Osteoblast (primary cell): ENCODE data around the gene TRAK2. TPM values are rescaled to one million over a fixed set of nuclear protein-coding genes. Genes with fewer than 3 reads are reported as not detected.
"Not testable (repeated sequence)": the region's sequence is repeated elsewhere in the genome, so short reads cannot be mapped to it uniquely, and the experiment has no call there.

ENCODE experiments used
- DNase-seq: peaks from one replicate; pipeline ENCODE4 v3.0.0; 2011; ENCODE audit warnings: low spot score, mixed read lengths; ENCODE audit not compliant: insufficient read length; ENCODE audit errors: missing footprints
- H2AFZ ChIP-seq: 2 replicates; pipeline ENCODE4 v1.6.0; 2011; ENCODE audit warnings: mild to moderate bottlenecking, low read length
- H3K27ac ChIP-seq: 2 replicates; pipeline ENCODE4 v1.5.1; 2011; ENCODE audit warnings: mild to moderate bottlenecking, low read depth, low read length, moderate library complexity
- H3K27me3 ChIP-seq: 2 replicates; pipeline ENCODE4 v1.6.0; 2012; ENCODE audit warnings: mild to moderate bottlenecking, control low read depth, inconsistent platforms, low read length, moderate library complexity; ENCODE audit not compliant: insufficient read depth
- H3K36me3 ChIP-seq: 2 replicates; pipeline ENCODE4 v1.5.1; 2011; ENCODE audit warnings: mild to moderate bottlenecking, low read length, control low read depth, moderate library complexity; ENCODE audit not compliant: insufficient read depth
- H3K4me1 ChIP-seq: 2 replicates; pipeline ENCODE4 v1.5.1; 2011; ENCODE audit warnings: mild to moderate bottlenecking, low read length, control low read depth, moderate library complexity; ENCODE audit not compliant: insufficient read depth
- H3K4me2 ChIP-seq: 2 replicates; pipeline ENCODE4 v1.6.0; 2011; ENCODE audit warnings: mild to moderate bottlenecking, low read length; ENCODE audit not compliant: insufficient read depth
- H3K4me3 ChIP-seq: fragments of 200-600 bp; sonication (generic); 3 replicates; pipeline ENCODE4 v1.5.1; 2012; ENCODE audit warnings: mild to moderate bottlenecking, low read length, inconsistent platforms; ENCODE audit not compliant: insufficient read depth
- H3K79me2 ChIP-seq: 2 replicates; pipeline ENCODE4 v1.6.0; 2012; ENCODE audit warnings: mild to moderate bottlenecking, low read length, control low read depth, inconsistent platforms; ENCODE audit not compliant: insufficient read depth
- H3K9me3 ChIP-seq: 2 replicates; pipeline ENCODE4 v1.5.1; 2011; ENCODE audit warnings: low read depth, low read length, control low read depth
- H4K20me1 ChIP-seq: 2 replicates; pipeline ENCODE4 v1.6.0; 2012; ENCODE audit warnings: mild to moderate bottlenecking, low read length, control low read depth; ENCODE audit not compliant: insufficient read depth
- total RNA-seq: library from RNA; depleted of rRNA; stranded (reverse); fragments of >200 nt; gene quantifications from 2 replicates; pipeline ENCODE4 v1.2.3, GENCODE V29; 2012
- TF ChIP-seq, protein P1 (sequence below): IDR thresholded peaks from 2 replicates; pipeline ENCODE4 v1.5.1; 2011; ENCODE audit warnings: mild to moderate bottlenecking, low read depth, low read length, moderate library complexity; ENCODE audit errors: extremely low read depth

Gene TRAK2
- total RNA-seq, 1 donor = 56.8 TPM

DNA sequence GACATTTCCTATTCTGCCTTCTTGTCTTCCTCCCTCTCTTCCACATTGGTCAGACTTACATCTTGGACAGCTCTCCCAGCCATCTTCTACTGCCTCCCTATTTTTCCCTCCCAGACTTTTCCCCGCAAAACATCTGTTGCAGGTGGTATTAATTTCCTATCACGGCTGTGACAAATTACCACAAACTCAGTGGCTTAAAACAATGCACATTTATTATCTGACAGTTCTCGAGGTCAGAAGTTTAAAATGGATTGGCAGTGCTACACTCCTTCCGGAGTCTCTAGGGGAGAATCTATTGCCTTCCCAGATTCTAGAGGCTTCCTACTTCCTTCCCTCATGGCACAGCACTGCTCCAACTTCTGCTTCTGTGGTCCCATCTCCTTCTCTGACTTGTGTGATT is 33.5 kb upstream of the TRAK2 start:
- no peak for DNase-seq
- no peaks in the 10 kb centered on the region for H3K27me3 ChIP-seq
- TF ChIP-seq, protein P1, sequence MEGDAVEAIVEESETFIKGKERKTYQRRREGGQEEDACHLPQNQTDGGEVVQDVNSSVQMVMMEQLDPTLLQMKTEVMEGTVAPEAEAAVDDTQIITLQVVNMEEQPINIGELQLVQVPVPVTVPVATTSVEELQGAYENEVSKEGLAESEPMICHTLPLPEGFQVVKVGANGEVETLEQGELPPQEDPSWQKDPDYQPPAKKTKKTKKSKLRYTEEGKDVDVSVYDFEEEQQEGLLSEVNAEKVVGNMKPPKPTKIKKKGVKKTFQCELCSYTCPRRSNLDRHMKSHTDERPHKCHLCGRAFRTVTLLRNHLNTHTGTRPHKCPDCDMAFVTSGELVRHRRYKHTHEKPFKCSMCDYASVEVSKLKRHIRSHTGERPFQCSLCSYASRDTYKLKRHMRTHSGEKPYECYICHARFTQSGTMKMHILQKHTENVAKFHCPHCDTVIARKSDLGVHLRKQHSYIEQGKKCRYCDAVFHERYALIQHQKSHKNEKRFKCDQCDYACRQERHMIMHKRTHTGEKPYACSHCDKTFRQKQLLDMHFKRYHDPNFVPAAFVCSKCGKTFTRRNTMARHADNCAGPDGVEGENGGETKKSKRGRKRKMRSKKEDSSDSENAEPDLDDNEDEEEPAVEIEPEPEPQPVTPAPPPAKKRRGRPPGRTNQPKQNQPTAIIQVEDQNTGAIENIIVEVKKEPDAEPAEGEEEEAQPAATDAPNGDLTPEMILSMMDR = no peak

DNA sequence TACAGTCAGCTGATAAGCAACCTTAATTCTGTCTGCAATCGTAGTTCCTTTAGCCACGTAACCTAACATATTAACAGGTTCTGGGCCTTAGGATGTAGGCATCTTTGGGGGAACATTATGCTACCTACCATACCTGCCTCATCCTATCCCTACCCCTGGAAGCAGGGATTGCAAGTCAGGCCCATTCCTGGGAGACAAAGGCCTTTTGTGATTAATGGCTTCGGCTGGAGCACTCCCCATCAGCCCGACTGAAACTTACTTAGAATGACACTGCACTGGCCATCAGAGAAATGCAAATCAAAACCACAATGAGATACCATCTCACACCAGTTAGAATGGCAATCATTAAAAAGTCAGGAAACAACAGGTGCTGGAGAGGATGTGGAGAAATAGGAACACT is 32.5 kb upstream of the TRAK2 start:
- DNase-seq, H4K20me1 ChIP-seq, H3K4me2 ChIP-seq: not testable (repeated sequence)

More for the DNA sequence above, 33.5 kb upstream of the TRAK2 start:
- Histone ChIP-seq H4K20me1 (no peaks in the 10 kb centered on the region), H2AFZ (no peak overlapping the region), H3K4me1 (no peaks in the 10 kb centered on the region), H3K4me3 (no peak overlapping the region), H3K36me3 (peaks cover 9% of the 10 kb centered on the region), H3K9me3 (no peaks in the 10 kb centered on the region), H3K4me2 (no peak overlapping the region), H3K79me2 (no peaks in the 10 kb centered on the region), H3K27ac (no peak overlapping the region)

DNA sequence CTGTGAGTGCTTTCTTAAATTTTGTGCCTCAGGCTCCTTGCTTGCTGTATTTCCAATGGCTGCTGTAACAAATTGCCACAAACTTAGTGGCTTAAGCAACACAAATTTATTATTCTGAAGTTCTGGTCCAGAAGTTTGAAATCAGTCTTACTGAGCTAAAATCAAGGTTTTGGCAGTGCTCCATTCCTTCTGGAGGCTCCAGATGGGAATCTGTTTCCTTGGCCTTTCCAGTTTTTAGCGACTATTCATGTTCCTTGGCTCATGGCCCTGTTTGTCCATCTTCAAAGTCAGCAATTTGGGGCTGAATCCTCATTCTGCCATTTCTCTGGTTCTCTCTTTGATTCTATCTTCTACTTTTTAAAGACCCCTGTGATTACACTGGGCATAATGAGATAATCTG is 32.1 kb upstream of the TRAK2 start:
- no peak overlapping the region for H3K4me2 ChIP-seq
- TF ChIP-seq, protein P1 = no peak
- H3K4me3 ChIP-seq = no peak overlapping the region
- H2AFZ ChIP-seq = no peak overlapping the region
- no peaks in the 10 kb centered on the region for H4K20me1 ChIP-seq
- no peaks in the 10 kb centered on the region for H3K9me3 ChIP-seq
- H3K79me2 ChIP-seq = no peaks in the 10 kb centered on the region
- DNase-seq = no peak
- no peak overlapping the region for H3K27ac ChIP-seq
- peaks cover 13% of the 10 kb centered on the region for H3K36me3 ChIP-seq
- no peaks in the 10 kb centered on the region for H3K27me3 ChIP-seq
- H3K4me1 ChIP-seq = no peaks in the 10 kb centered on the region

More for the DNA sequence above, 32.5 kb upstream of the TRAK2 start:
- not testable (repeated sequence) for H3K4me1 ChIP-seq, H3K9me3 ChIP-seq, H2AFZ ChIP-seq, H3K79me2 ChIP-seq, H3K36me3 ChIP-seq, H3K27ac ChIP-seq, H3K4me3 ChIP-seq, H3K27me3 ChIP-seq

DNA sequence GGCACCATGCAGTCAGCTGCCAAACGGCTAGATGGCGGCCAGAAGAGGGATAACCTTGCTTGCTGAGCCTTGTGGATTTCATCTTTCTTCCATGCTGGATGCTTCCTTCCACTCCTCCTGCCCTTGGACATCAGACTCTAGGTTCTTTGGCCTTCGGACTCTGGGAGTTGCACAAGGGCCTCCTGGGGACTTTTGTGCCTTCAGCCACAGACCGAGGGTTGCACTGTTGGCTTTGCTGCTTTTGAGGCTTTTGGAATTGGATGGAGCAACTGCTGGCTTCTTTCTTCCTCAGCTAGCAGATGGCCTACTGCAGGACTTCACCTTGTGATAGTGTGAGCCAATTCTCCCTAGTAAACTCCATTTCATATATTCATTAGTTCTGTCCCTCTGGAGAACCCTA is 31.3 kb upstream of the TRAK2 start:
- Histone ChIP-seq H2AFZ (no peak overlapping the region), H3K4me3 (no peak overlapping the region), H3K27me3 (no peaks in the 10 kb centered on the region), H3K79me2 (no peaks in the 10 kb centered on the region), H4K20me1 (no peaks in the 10 kb centered on the region), H3K27ac (no peak overlapping the region), H3K9me3 (no peaks in the 10 kb centered on the region), H3K36me3 (peaks cover 20% of the 10 kb centered on the region), H3K4me2 (no peak overlapping the region), H3K4me1 (no peaks in the 10 kb centered on the region)
- no peak for DNase-seq
- TF ChIP-seq, protein P1 = no peak
